Mesenchymal stem cell (in vitro differentiated cells and primary cell): ENCODE data around the gene OAS2.
A peak's percentile ranks its signal among the peaks of the same experiment; 100 is the strongest.

Experiments
- DNase-seq: peaks from one replicate; pipeline ENCODE4 v3.0.0-alpha.2; 2013
- H2AFZ ChIP-seq: one replicate; pipeline ENCODE4 v1.6.1; 2013; ENCODE audit warnings: low read depth, mild to moderate bottlenecking, control low read depth, inconsistent platforms, low read length, moderate library complexity
- H2AK5ac ChIP-seq: 2 replicates; pipeline ENCODE4 v1.6.1; 2013; ENCODE audit warnings: low read length, moderate library complexity, mild to moderate bottlenecking, inconsistent platforms; ENCODE audit not compliant: severe bottlenecking
- H2BK120ac ChIP-seq: one replicate; pipeline ENCODE4 v1.6.1; 2013; ENCODE audit warnings: low read depth, mild to moderate bottlenecking, inconsistent platforms, low read length, moderate library complexity
- H2BK12ac ChIP-seq, 2 experiments: one replicate each; pipeline ENCODE4 v1.6.1; 2013; ENCODE audit warnings: inconsistent platforms in 2 of 2, low read length in 2 of 2, mild to moderate bottlenecking in 2 of 2, moderate library complexity in 2 of 2, control low read depth in 1 of 2
- H2BK15ac ChIP-seq: one replicate; pipeline ENCODE4 v1.6.1; 2013; ENCODE audit warnings: mild to moderate bottlenecking, low read depth, inconsistent platforms; ENCODE audit not compliant: poor library complexity, severe bottlenecking
- H2BK5ac ChIP-seq: 2 replicates; pipeline ENCODE4 v1.6.1; 2013; ENCODE audit warnings: low read depth, mild to moderate bottlenecking, low read length, control low read depth, inconsistent platforms; ENCODE audit not compliant: poor library complexity, severe bottlenecking
- H3K14ac ChIP-seq, 2 experiments: one replicate each; pipeline ENCODE4 v1.6.1; 2013; ENCODE audit warnings: inconsistent platforms in 2 of 2, low read length in 2 of 2, control low read depth in 1 of 2, mild to moderate bottlenecking in 1 of 2, moderate library complexity in 1 of 2
- H3K18ac ChIP-seq, 2 experiments: one replicate each; pipeline ENCODE4 v1.6.1; 2013; ENCODE audit warnings: inconsistent platforms in 2 of 2, low read length in 2 of 2, control low read depth in 1 of 2, low read depth in 1 of 2, mild to moderate bottlenecking in 1 of 2
- H3K23ac ChIP-seq, 2 experiments: one replicate each; pipeline ENCODE4 v1.6.1; 2013; ENCODE audit warnings: inconsistent platforms in 2 of 2, low read length in 2 of 2, mild to moderate bottlenecking in 2 of 2, moderate library complexity in 2 of 2, control low read depth in 1 of 2
- H3K27ac ChIP-seq: 2 replicates; pipeline ENCODE4 v1.5.1; 2013; ENCODE audit warnings: mild to moderate bottlenecking, moderate library complexity, low read length, control low read depth, inconsistent platforms; ENCODE audit not compliant: poor library complexity, severe bottlenecking
- H3K27me3 ChIP-seq, 2 experiments: 2 replicates each; pipeline versions ENCODE4 v1.6.1 to v1.7.0; 2013; ENCODE audit warnings: low read length in 2 of 2, mild to moderate bottlenecking in 2 of 2, moderate library complexity in 2 of 2, control low read depth in 1 of 2, inconsistent platforms in 1 of 2; ENCODE audit not compliant: control insufficient read depth in 1 of 2, insufficient read depth in 1 of 2
- H3K36me3 ChIP-seq, 2 experiments: 2 replicates each; pipeline versions ENCODE4 v1.6.1 to v1.7.0; 2013; ENCODE audit warnings: low read length in 2 of 2, control low read depth in 1 of 2, inconsistent platforms in 1 of 2, low read depth in 1 of 2, mild to moderate bottlenecking in 1 of 2; ENCODE audit not compliant: insufficient read depth in 2 of 2, control insufficient read depth in 1 of 2
- H3K4ac ChIP-seq, 2 experiments: one replicate each; pipeline ENCODE4 v1.6.1; 2013; ENCODE audit warnings: inconsistent platforms in 2 of 2, low read length in 2 of 2, mild to moderate bottlenecking in 2 of 2, moderate library complexity in 2 of 2, control low read depth in 1 of 2, low read depth in 1 of 2
- H3K4me1 ChIP-seq: 2 replicates; pipeline ENCODE4 v1.6.1; 2013; ENCODE audit warnings: low read depth, low read length, control low read depth; ENCODE audit not compliant: control insufficient read depth, insufficient read depth
- H3K4me2 ChIP-seq: 2 replicates; pipeline ENCODE4 v1.6.1; 2013; ENCODE audit warnings: low read length, mild to moderate bottlenecking, inconsistent platforms; ENCODE audit not compliant: poor library complexity, severe bottlenecking
- H3K4me3 ChIP-seq, 2 experiments: 2 replicates each; pipeline versions ENCODE4 v1.5.1 to v1.7.0; 2013; ENCODE audit warnings: low read length in 2 of 2, mild to moderate bottlenecking in 2 of 2, control low read depth in 1 of 2, low read depth in 1 of 2; ENCODE audit not compliant: insufficient read depth in 1 of 2
- H3K79me1 ChIP-seq: replicated peaks from 2 replicates; pipeline ENCODE4 v1.6.1; 2013; ENCODE audit warnings: mild to moderate bottlenecking, control low read depth, low read length, inconsistent platforms; ENCODE audit not compliant: poor library complexity, severe bottlenecking
- H3K9ac ChIP-seq: 2 replicates; pipeline ENCODE4 v1.7.0; 2013; ENCODE audit warnings: mild to moderate bottlenecking, low read length, moderate library complexity
- H3K9me3 ChIP-seq: 2 replicates; pipeline ENCODE4 v1.7.0; 2013; ENCODE audit warnings: mild to moderate bottlenecking, low read length; ENCODE audit not compliant: control insufficient read depth
- H4K8ac ChIP-seq: one replicate; pipeline ENCODE4 v1.6.1; 2013; ENCODE audit warnings: inconsistent platforms, mild to moderate bottlenecking, low read length, moderate library complexity
- H4K91ac ChIP-seq: one replicate; pipeline ENCODE4 v1.6.1; 2013; ENCODE audit warnings: mild to moderate bottlenecking, low read length, inconsistent platforms
- WGBS: methylation state at CpG from one replicate; pipeline ENCODE4 v1.1.7; 2013; ENCODE audit warnings: mixed read lengths; 5-methylcytosine and 5-hydroxymethylcytosine counted together

Gene OAS2

GRCh38 chr12:113005762-113006161 lies 27.4 kb downstream of the OAS2 start:
- Histone ChIP-seq H3K9ac (no peak overlapping the region), H2AK5ac (no peak overlapping the region), H2BK120ac (no peak overlapping the region), H2AFZ (no peak overlapping the region), H3K9me3 (no peaks in the 10 kb centered on the region), H3K27ac (no peak overlapping the region), H3K27me3 (peaks cover 0 to 17% of the 10 kb centered on the region in 2 experiments), H2BK5ac (no peak overlapping the region), H3K14ac (no peak overlapping the region), H2BK12ac (no peak overlapping the region), H2BK15ac (no peak overlapping the region), H3K36me3 (peaks cover 0 to 84% of the 10 kb centered on the region in 2 experiments), H3K4me2 (no peak overlapping the region), H3K18ac (no peak overlapping the region), H4K8ac (no peak overlapping the region), H4K91ac (no peak overlapping the region), H3K4me3 (no peak overlapping the region), H3K4ac (no peak overlapping the region), H3K4me1 (peaks cover 11% of the 10 kb centered on the region), H3K23ac (no peak overlapping the region), H3K79me1 (no peaks in the 10 kb centered on the region)
- DNase-seq = no peak
- 41% methylated on average over 4 of the region's 4 CpGs for WGBS

DNA sequence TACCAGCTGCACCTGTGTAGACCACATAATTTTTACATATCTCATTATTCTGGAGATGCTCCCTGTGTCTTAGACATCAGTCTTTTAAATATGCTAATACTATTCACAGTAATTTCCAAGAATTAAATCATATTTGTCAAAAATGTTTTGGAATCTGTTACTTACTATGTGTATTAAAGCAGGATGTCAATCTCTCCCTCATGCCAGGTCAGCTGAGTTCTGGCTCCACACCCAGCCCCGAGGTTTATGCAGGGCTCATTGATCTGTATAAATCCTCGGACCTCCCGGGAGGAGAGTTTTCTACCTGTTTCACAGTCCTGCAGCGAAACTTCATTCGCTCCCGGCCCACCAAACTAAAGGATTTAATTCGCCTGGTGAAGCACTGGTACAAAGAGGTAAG lies 27.9 kb downstream of the OAS2 start:
- peaks cover 0 to 84% of the 10 kb centered on the region in 2 experiments for H3K36me3 ChIP-seq
- DNase-seq = no peak

DNA sequence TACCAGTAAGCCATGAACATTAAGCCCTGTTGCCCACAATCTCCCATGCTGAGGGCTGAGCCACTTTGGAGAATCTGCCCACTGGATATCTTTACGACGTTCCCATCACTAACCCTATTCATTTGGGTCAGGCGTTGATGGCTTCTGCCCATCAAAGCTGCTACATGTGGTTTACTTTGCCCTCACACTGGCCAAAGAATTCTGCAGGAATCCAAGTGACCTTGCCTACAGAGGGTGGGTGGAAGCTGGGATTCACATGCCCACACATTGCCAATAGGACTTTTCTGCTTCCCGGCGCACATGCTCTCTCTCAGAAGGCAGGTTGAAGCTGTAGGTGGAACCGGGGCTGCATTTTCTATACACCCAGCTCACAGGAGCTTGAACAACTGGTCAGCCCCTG lies 28.3 kb downstream of the OAS2 start:
- Histone ChIP-seq H3K4me3 (no peak overlapping the region), H2AFZ (no peak overlapping the region), H2BK15ac (no peak overlapping the region), H3K36me3 (peaks cover 0 to 88% of the 10 kb centered on the region in 2 experiments), H3K79me1 (no peaks in the 10 kb centered on the region), H3K9me3 (peaks cover 3% of the 10 kb centered on the region), H3K9ac (no peak overlapping the region), H2BK12ac (no peak overlapping the region), H3K14ac (no peak overlapping the region), H4K91ac (no peak overlapping the region), H3K27ac (peak overlapping the region; percentile 1), H3K23ac (no peak overlapping the region), H3K4me2 (no peak overlapping the region), H3K18ac (no peak overlapping the region), H2BK120ac (no peak overlapping the region), H4K8ac (no peak overlapping the region), H2BK5ac (no peak overlapping the region), H3K4me1 (peaks cover 11% of the 10 kb centered on the region), H3K27me3 (peaks cover 0 to 17% of the 10 kb centered on the region in 2 experiments), H3K4ac (no peak overlapping the region), H2AK5ac (no peak overlapping the region)
- WGBS = 95% methylated on average over 6 of the region's 6 CpGs
- no peak for DNase-seq

More for the DNA sequence above, 27.9 kb downstream of the OAS2 start:
- Histone ChIP-seq H3K4me2 (no peak overlapping the region), H2BK12ac (no peak overlapping the region), H2BK5ac (no peak overlapping the region), H3K9me3 (no peaks in the 10 kb centered on the region), H3K79me1 (no peaks in the 10 kb centered on the region), H2AFZ (no peak overlapping the region), H3K27me3 (peaks cover 0 to 17% of the 10 kb centered on the region in 2 experiments), H2BK120ac (no peak overlapping the region), H4K91ac (no peak overlapping the region), H3K9ac (no peak overlapping the region), H3K4me1 (peaks cover 11% of the 10 kb centered on the region), H3K4ac (no peak overlapping the region), H4K8ac (no peak overlapping the region), H2AK5ac (no peak overlapping the region), H2BK15ac (no peak overlapping the region), H3K18ac (no peak overlapping the region), H3K4me3 (no peak overlapping the region), H3K14ac (no peak overlapping the region), H3K23ac (no peak overlapping the region), H3K27ac (no peak overlapping the region)
- WGBS = 81% methylated on average over 7 of the region's 7 CpGs

- Histone ChIP-seq H3K36me3 (peaks cover 0 to 87% of the 10 kb centered on the region in 2 experiments), H2AK5ac (no peak overlapping the region)
- 57% methylated on average over 4 of the region's 4 CpGs for WGBS
Measured at GRCh38 chr12:113007166-113007565, 28.8 kb downstream of the OAS2 start.

More at GRCh38 chr12:113007166-113007565, 28.8 kb downstream of the OAS2 start:
- H2BK5ac ChIP-seq = no peak overlapping the region
- H3K4me3 ChIP-seq = no peak overlapping the region
- H2BK15ac ChIP-seq = no peak overlapping the region
- H3K9ac ChIP-seq = no peak overlapping the region
- no peak overlapping the region for H4K91ac ChIP-seq
- no peak overlapping the region for H3K18ac ChIP-seq
- no peak overlapping the region for H4K8ac ChIP-seq
- H3K4ac ChIP-seq = no peak overlapping the region
- H3K9me3 ChIP-seq = peaks cover 3% of the 10 kb centered on the region
- H3K23ac ChIP-seq = no peak overlapping the region
- no peak overlapping the region for H2BK120ac ChIP-seq
- H3K79me1 ChIP-seq = no peaks in the 10 kb centered on the region
- H2AFZ ChIP-seq = no peak overlapping the region
- no peak overlapping the region for H3K4me2 ChIP-seq
- H3K27me3 ChIP-seq = peaks cover 0 to 17% of the 10 kb centered on the region in 2 experiments
- H3K14ac ChIP-seq = no peak overlapping the region
- no peak overlapping the region for H2BK12ac ChIP-seq
- H3K4me1 ChIP-seq = peaks cover 11% of the 10 kb centered on the region
- peak; percentile 20 for DNase-seq
- peak overlapping the region; percentile 1 for H3K27ac ChIP-seq
